ENCODE data around the gene MDH1B. TPM values are rescaled to one million over a fixed set of nuclear protein-coding genes. Genes with fewer than 3 reads are reported as not detected.

Gene MDH1B
- total and polyA plus RNA-seq, 2 donors (not counting 3 experiments of a cell fraction or from before 2014, with no cell fraction given), result 0.29 TPM; not detected in 1

GRCh38 chr2:206713746-206714145 is 51.4 kb downstream of the MDH1B start:
- POLR2A ChIA-PET, result no interaction called here
- TF ChIP-seq FOS (IDR thresholded peaks at IDR 0.05; ENCODE audit: borderline replicate concordance, insufficient read depth, low read length), result no peak
- no peak for TF ChIP-seq MYC (IDR thresholded peaks at IDR 0.05; ENCODE audit: low read depth, low read length)
- no peaks in the 10 kb centered on the region for H3K79me2 ChIP-seq (ENCODE audit: control insufficient read depth, insufficient read depth, low read length)
- no peaks in the 10 kb centered on the region for H3K36me3 ChIP-seq (ENCODE audit: control insufficient read depth in 2 of 2, extremely low read depth in 1 of 2, insufficient read depth in 2 of 2, low read length in 2 of 2)
- FAIRE-seq (no peak), DNase-seq (ENCODE audit: low read depth, low spot score) (no peak)
- CTCF ChIA-PET, result no interaction called here
- no peaks in the 10 kb centered on the region for H3K4me1 ChIP-seq (ENCODE audit: control insufficient read depth, extremely low read depth, insufficient read depth, low read length)
- no peak overlapping the region for H2AFZ ChIP-seq (ENCODE audit: low read depth, low read length)
- no peak overlapping the region for H3K4me2 ChIP-seq (ENCODE audit: insufficient read depth, low read length)
- intact Hi-C loops (cut with micrococcal nuclease) (no loop called here), dilution Hi-C loops (cut with MboI; ENCODE audit: extremely low pct_ligation_motif_present, low sequenced_read_pairs) (no loop called here)
- no TSS peak for BruUV-seq (replicated peaks)
- H3K9me3 ChIP-seq (replicated peaks; ENCODE audit: control insufficient read depth, insufficient read depth, low read length), result no peaks in the 10 kb centered on the region
- H3K27me3 ChIP-seq (ENCODE audit: control insufficient read depth in 2 of 2, insufficient read depth in 2 of 2, low read length in 2 of 2), result peaks cover 0 to 5% of the 10 kb centered on the region in 2 experiments
- H3K9me1 ChIP-seq (replicated peaks; ENCODE audit: control insufficient read depth, extremely low read depth, insufficient read depth, low read length), result no peaks in the 10 kb centered on the region
- H3K9ac ChIP-seq (replicated peaks; ENCODE audit: extremely low read depth, insufficient read depth, low read length), result no peak overlapping the region
- no peak overlapping the region for H3K27ac ChIP-seq (ENCODE audit: insufficient read depth, low read depth, low read length)
- H3K4me3 ChIP-seq (replicated peaks in 1 of 3; ENCODE audit: insufficient read depth in 1 of 3, low read depth in 1 of 3, low read length in 3 of 3), result no peak overlapping the region
- no peaks in the 10 kb centered on the region for H4K20me1 ChIP-seq (replicated peaks; ENCODE audit: control insufficient read depth, extremely low read depth, insufficient read depth, low read length)

- POLR2A ChIA-PET, result no interaction called here
- Histone ChIP-seq H3K9me1 (replicated peaks; ENCODE audit: control insufficient read depth, extremely low read depth, insufficient read depth, low read length) (no peaks in the 10 kb centered on the region), H3K79me2 (ENCODE audit: control insufficient read depth, insufficient read depth, low read length) (no peaks in the 10 kb centered on the region), H3K27me3 (ENCODE audit: control insufficient read depth in 2 of 2, insufficient read depth in 2 of 2, low read length in 2 of 2) (peaks cover 0 to 2% of the 10 kb centered on the region in 2 experiments), H3K4me2 (ENCODE audit: insufficient read depth, low read length) (no peak overlapping the region), H3K9ac (replicated peaks; ENCODE audit: extremely low read depth, insufficient read depth, low read length) (no peak overlapping the region), H2AFZ (ENCODE audit: low read depth, low read length) (no peak overlapping the region), H3K27ac (ENCODE audit: insufficient read depth, low read depth, low read length) (no peak overlapping the region), H4K20me1 (replicated peaks; ENCODE audit: control insufficient read depth, extremely low read depth, insufficient read depth, low read length) (no peaks in the 10 kb centered on the region), H3K9me3 (replicated peaks; ENCODE audit: control insufficient read depth, insufficient read depth, low read length) (no peaks in the 10 kb centered on the region), H3K4me3 (replicated peaks in 1 of 3; ENCODE audit: insufficient read depth in 1 of 3, low read depth in 1 of 3, low read length in 3 of 3) (no peak overlapping the region), H3K36me3 (ENCODE audit: control insufficient read depth in 2 of 2, extremely low read depth in 1 of 2, insufficient read depth in 2 of 2, low read length in 2 of 2) (no peaks in the 10 kb centered on the region), H3K4me1 (ENCODE audit: control insufficient read depth, extremely low read depth, insufficient read depth, low read length) (no peaks in the 10 kb centered on the region)
- TF ChIP-seq GATA2 (IDR thresholded peaks at IDR 0.05; ENCODE audit: insufficient read depth, insufficient read length, low read depth, low read length), result no peak
- no peak for TF ChIP-seq FOS (IDR thresholded peaks at IDR 0.05; ENCODE audit: borderline replicate concordance, insufficient read depth, low read length)
- no peak for TF ChIP-seq POLR2AphosphoS5 (IDR thresholded peaks at IDR 0.05; ENCODE audit: insufficient read depth, low read depth, low read length)
- TF ChIP-seq CTCF (IDR thresholded peaks at IDR 0.05; ENCODE audit: extremely low read depth in 1 of 2, insufficient read depth in 1 of 2, low read depth in 1 of 2, low read length in 2 of 2), result no peak
- no peak for TF ChIP-seq EZH2 (IDR thresholded peaks at IDR 0.05; ENCODE audit: borderline replicate concordance, low read depth, low read length, severe bottlenecking)
- no peak for TF ChIP-seq POLR2A (IDR thresholded peaks at IDR 0.05; ENCODE audit: low read depth, low read length)
- no peak for TF ChIP-seq JUN (IDR thresholded peaks at IDR 0.05; ENCODE audit: borderline replicate concordance, insufficient read depth, insufficient read length, low read depth)
- no peak for TF ChIP-seq MYC (IDR thresholded peaks at IDR 0.05; ENCODE audit: low read depth, low read length)
- intact Hi-C loops (cut with micrococcal nuclease) (no loop called here), dilution Hi-C loops (cut with MboI; ENCODE audit: extremely low pct_ligation_motif_present, low sequenced_read_pairs) (no loop called here)
- DNase-seq (ENCODE audit: low read depth, low spot score), result no peak
- no TSS peak for BruUV-seq (replicated peaks)
- no peak for FAIRE-seq
- CTCF ChIA-PET, result no interaction called here
These were observed 56.8 kb downstream of the MDH1B start for GRCh38 chr2:206708286-206708685.
